ENCODE data around the gene AQR. TPM values are rescaled to one million over a fixed set of nuclear protein-coding genes. Genes with fewer than 3 reads are reported as not detected.

The AQR gene
- total and polyA plus RNA-seq, 8 donors, result 26.1 to 49.0 (median 43.2) TPM

GRCh38 chr15:34993877-34994276 lies 24.3 kb upstream of the AQR start:
- TF ChIP-seq CTCF (IDR thresholded peaks at IDR 0.05), result no peak
- DNase-seq (no peak), ATAC-seq (no peak)
- intact Hi-C loops (cut with DNase I), result no loop called here
- Histone ChIP-seq H3K4me1 (peaks cover 3 to 6% of the 10 kb centered on the region in 2 donors), H3K27ac (no peak overlapping the region), H3K27me3 (no peaks in the 10 kb centered on the region), H3K9me3 (no peaks in the 10 kb centered on the region), H3K36me3 (no peaks in the 10 kb centered on the region), H3K4me3 (no peak overlapping the region)

DNA sequence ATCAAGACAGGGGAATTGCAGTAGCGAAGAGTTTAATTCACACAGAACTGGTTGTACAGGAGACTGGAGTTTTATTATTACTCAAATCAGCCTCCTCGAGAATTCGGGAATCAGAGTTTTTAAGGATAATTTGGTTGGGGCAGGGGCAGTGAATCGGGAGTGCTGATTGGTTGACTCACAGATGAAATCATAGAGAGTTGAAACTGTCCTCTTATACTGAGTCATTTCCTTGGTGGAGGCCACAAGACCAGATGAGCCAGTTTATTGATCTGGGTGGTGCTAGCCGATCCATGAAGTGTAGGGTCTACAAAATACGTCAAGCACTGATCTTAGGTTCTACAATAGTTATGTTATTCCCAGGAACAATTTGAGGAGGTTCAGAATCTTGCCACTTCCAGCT lies 23.9 kb upstream of the AQR start:
- DNase-seq, result no peak
- Histone ChIP-seq H3K27me3 (no peaks in the 10 kb centered on the region), H3K9me3 (no peaks in the 10 kb centered on the region), H3K27ac (no peak overlapping the region), H3K4me3 (no peak overlapping the region), H3K36me3 (no peaks in the 10 kb centered on the region), H3K4me1 (peaks cover 4 to 9% of the 10 kb centered on the region in 2 donors)
- no peak for TF ChIP-seq CTCF (IDR thresholded peaks at IDR 0.05)
- intact Hi-C loops (cut with DNase I), result no loop called here
- ATAC-seq, result no peak

GRCh38 chr15:34988027-34988902 lies 18.7 kb upstream of the AQR start, which contains the start of gene ZNF770:
TSS of gene ZNF770 (minus strand) at chr15:34988287. CDS start at chr15:34983434, 4,853 bp downstream.
- intact Hi-C loops (cut with DNase I), result no loop called here
- no peaks in the 10 kb centered on the region for H3K27me3 ChIP-seq
- ATAC-seq, result peak; percentile 97
- peak within 1 kb of the TSS; percentile 62 to 92 for H3K4me3 ChIP-seq
- H3K27ac ChIP-seq, result peak within 1 kb of the TSS; percentile 96 to 97
- H3K9me3 ChIP-seq, result no peaks in the 10 kb centered on the region
- H3K4me1 ChIP-seq, result peaks cover 8 to 45% of the 10 kb centered on the region in 2 donors
- H3K36me3 ChIP-seq, result peaks cover 0 to 2% of the 10 kb centered on the region in 2 donors
- DNase-seq, result peak; percentile 84 to 93 (median 90)
- TF ChIP-seq CTCF (IDR thresholded peaks at IDR 0.05), result no peak

- intact Hi-C loops (cut with DNase I), result no loop called here
Measured at GRCh38 chr15:34987609-34988026, 18.1 kb upstream of the AQR start.

More at GRCh38 chr15:34987609-34988026, 18.1 kb upstream of the AQR start:
- H3K4me3 ChIP-seq, result peak overlapping the region; percentile 62 to 92
- DNase-seq, result no peak
- no peaks in the 10 kb centered on the region for H3K9me3 ChIP-seq
- peaks cover 0 to 9% of the 10 kb centered on the region in 2 donors for H3K36me3 ChIP-seq
- H3K27ac ChIP-seq, result peak overlapping the region; percentile 96 to 97
- H3K27me3 ChIP-seq, result no peaks in the 10 kb centered on the region
- TF ChIP-seq CTCF (IDR thresholded peaks at IDR 0.05), result no peak
- H3K4me1 ChIP-seq, result peaks cover 8 to 45% of the 10 kb centered on the region in 2 donors
- ATAC-seq, result peak; percentile 6

Data from left lung (tissue), 10 donors.